ENCODE measurements around the gene PRUNE1. TPM values are rescaled to one million over a fixed set of nuclear protein-coding genes. Genes with fewer than 3 reads are reported as not detected.
A peak's percentile ranks its signal among the peaks of the same experiment; 100 is the strongest.

The PRUNE1 gene
- total and polyA plus RNA-seq, 2 donors, result 19.1 to 23.5 TPM

DNA sequence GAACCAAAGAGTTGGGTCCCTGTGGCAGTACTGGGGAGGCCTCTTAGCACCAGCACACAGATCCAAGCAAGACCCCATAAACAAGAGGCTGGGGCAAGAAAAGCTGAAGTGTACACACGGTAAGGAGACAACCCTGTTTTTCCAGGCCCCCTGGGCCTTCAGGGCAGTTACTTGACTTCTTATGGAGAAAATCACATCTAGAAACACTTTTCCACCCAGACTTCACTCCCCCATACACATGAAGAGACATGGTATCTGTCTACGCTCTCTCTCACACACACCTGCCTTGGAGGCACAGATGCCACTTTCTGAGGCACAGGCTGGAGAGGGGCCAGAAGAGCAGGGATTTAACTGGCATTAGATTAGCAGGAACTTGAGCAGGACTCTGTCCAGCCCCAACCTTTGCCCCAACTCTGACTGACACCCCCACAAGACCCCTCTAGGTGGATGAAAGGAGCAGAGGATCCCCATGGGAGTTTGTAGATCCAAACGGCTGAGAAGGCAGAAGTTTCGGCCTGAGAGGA is 35.8 kb upstream of the PRUNE1 start:
- Histone ChIP-seq H3K4me3 (ENCODE audit: low read depth, low read length) (no peak overlapping the region), H3K4me1 (ENCODE audit: insufficient read depth) (peaks cover 4% of the 10 kb centered on the region), H3K27ac (ENCODE audit: low read depth) (peak overlapping the region; percentile 26), H3K36me3 (ENCODE audit: insufficient read depth) (no peaks in the 10 kb centered on the region)
- 57% methylated on average over 4 of the region's 4 CpGs for WGBS
- no peak for DNase-seq (ENCODE audit: extremely low spot score)

DNA sequence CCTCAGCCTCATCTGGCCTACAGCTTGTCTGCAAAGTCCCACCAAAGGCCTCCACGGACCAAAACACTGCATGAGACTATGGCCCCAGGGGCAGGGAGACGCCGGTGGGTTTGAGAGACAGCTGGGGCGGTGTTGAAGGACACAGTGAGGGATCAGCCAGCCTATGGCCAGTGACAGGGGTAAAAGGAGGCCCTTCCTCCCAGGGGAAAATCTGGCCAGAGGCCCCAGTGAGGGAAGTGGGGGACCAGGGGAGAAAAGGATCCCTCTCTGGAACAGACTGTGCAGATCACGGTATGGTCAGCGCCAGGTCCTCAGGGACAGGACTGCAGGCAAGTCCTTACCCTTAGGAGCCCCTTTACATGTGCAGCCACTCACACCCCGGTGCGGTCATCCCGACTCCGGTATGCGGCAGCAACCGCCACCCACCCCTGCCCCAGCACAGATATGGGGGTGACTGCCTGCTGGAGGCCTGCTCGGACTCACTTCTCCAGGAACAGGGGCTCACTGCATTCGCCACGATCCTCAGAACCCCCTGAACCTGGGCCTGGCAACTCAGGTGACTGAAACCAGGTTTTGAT is 34.9 kb upstream of the PRUNE1 start:
- Histone ChIP-seq H3K4me1 (ENCODE audit: insufficient read depth) (peaks cover 4% of the 10 kb centered on the region), H3K36me3 (ENCODE audit: insufficient read depth) (no peaks in the 10 kb centered on the region), H3K4me3 (ENCODE audit: low read depth, low read length) (peak overlapping the region; percentile 89), H3K27ac (ENCODE audit: low read depth) (peak overlapping the region; percentile 70)
- WGBS, result 11% methylated on average over 15 of the region's 15 CpGs
- DNase-seq (ENCODE audit: extremely low spot score), result no peak

GRCh38 chr1:150973836-150974579 is 34.2 kb upstream of the PRUNE1 start:
- WGBS, result under 1% methylated on average over 66 of the region's 67 CpGs
- peaks cover 4% of the 10 kb centered on the region for H3K4me1 ChIP-seq (ENCODE audit: insufficient read depth)
- no peaks in the 10 kb centered on the region for H3K36me3 ChIP-seq (ENCODE audit: insufficient read depth)
- peak overlapping the region; percentile 90 for H3K27ac ChIP-seq (ENCODE audit: low read depth)
- no peak for DNase-seq (ENCODE audit: extremely low spot score)
- H3K4me3 ChIP-seq (ENCODE audit: low read depth, low read length), result peak overlapping the region; percentile 89

GRCh38 chr1:150974580-150975478 is 33.4 kb upstream of the PRUNE1 start, which contains the start of gene CERS2:
Gene CERS2 (minus strand): TSS chr1:150974835. CDS start chr1:150969090, 5,745 bp downstream.
- peak within 1 kb of the TSS; percentile 89 for H3K4me3 ChIP-seq (ENCODE audit: low read depth, low read length)
- no peaks in the 10 kb centered on the region for H3K36me3 ChIP-seq (ENCODE audit: insufficient read depth)
- H3K4me1 ChIP-seq (ENCODE audit: insufficient read depth), result peaks cover 4% of the 10 kb centered on the region
- 4% methylated on average over 106 of the region's 106 CpGs for WGBS
- DNase-seq (ENCODE audit: extremely low spot score), result peak; percentile 43
- H3K27ac ChIP-seq (ENCODE audit: low read depth), result peak within 1 kb of the TSS; percentile 90

- no peak overlapping the region for H3K4me3 ChIP-seq (ENCODE audit: low read depth, low read length)
- peaks cover 4% of the 10 kb centered on the region for H3K4me1 ChIP-seq (ENCODE audit: insufficient read depth)
- H3K36me3 ChIP-seq (ENCODE audit: insufficient read depth), result no peaks in the 10 kb centered on the region
- 93% methylated on average over 9 of the region's 9 CpGs for WGBS
- no peak for DNase-seq (ENCODE audit: extremely low spot score)
- H3K27ac ChIP-seq (ENCODE audit: low read depth), result no peak overlapping the region
These were observed 31.8 kb upstream of the PRUNE1 start for GRCh38 chr1:150976401-150976821.

- no peaks in the 10 kb centered on the region for H3K36me3 ChIP-seq (ENCODE audit: insufficient read depth)
- peaks cover 4% of the 10 kb centered on the region for H3K4me1 ChIP-seq (ENCODE audit: insufficient read depth)
- WGBS, result 67% methylated on average over 11 of the region's 11 CpGs
- no peak overlapping the region for H3K4me3 ChIP-seq (ENCODE audit: low read depth, low read length)
- H3K27ac ChIP-seq (ENCODE audit: low read depth), result no peak overlapping the region
- DNase-seq (ENCODE audit: extremely low spot score), result no peak
These were observed 31.2 kb upstream of the PRUNE1 start for GRCh38 chr1:150976879-150977694.

GRCh38 chr1:150979092-150980056 is 28.9 kb upstream of the PRUNE1 start:
- 15% methylated on average over 23 of the region's 23 CpGs for WGBS
- H3K4me1 ChIP-seq (ENCODE audit: insufficient read depth), result no peaks in the 10 kb centered on the region
- peak; percentile 90 for DNase-seq (ENCODE audit: extremely low spot score)
- H3K27ac ChIP-seq (ENCODE audit: low read depth), result no peak overlapping the region
- H3K4me3 ChIP-seq (ENCODE audit: low read depth, low read length), result no peak overlapping the region
- no peaks in the 10 kb centered on the region for H3K36me3 ChIP-seq (ENCODE audit: insufficient read depth)

DNA sequence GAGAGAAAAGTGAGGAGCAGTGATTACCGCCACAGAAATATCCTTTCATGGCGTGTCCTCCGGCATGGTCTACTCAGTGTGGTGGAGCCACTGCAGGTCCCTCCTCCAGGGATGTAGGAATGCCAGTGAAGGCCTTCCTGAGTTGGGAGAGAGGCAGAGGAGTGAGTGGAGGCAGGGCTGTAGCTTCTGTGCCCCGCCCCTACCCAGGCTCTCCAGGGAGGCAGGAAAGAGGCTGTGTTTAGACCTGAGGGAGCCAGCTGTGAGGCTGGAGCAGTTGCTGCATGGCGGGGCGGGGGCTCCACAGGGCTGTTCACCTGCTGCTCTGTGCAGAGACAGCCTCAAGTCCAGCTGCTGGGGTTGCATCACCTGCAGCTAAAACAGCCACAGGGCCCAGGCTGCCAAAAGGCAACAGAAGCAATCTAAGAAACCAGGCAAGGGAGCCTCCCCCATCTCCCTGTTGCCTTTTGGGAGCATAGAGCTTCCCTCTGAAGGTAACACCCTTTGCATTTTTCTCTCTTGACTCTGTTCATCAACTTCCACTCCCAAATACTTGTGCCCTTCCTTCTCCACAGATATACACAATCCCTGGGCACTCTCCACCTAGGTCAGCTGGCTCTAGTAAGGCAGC is 27.0 kb upstream of the PRUNE1 start:
- no peak for DNase-seq (ENCODE audit: extremely low spot score)
- H3K27ac ChIP-seq (ENCODE audit: low read depth), result no peak overlapping the region
- no peaks in the 10 kb centered on the region for H3K36me3 ChIP-seq (ENCODE audit: insufficient read depth)
- 77% methylated on average over 6 of the region's 6 CpGs for whole genome bisulfite sequencing
- H3K4me1 ChIP-seq (ENCODE audit: insufficient read depth), result no peaks in the 10 kb centered on the region
- no peak overlapping the region for H3K4me3 ChIP-seq (ENCODE audit: low read depth, low read length)

DNA sequence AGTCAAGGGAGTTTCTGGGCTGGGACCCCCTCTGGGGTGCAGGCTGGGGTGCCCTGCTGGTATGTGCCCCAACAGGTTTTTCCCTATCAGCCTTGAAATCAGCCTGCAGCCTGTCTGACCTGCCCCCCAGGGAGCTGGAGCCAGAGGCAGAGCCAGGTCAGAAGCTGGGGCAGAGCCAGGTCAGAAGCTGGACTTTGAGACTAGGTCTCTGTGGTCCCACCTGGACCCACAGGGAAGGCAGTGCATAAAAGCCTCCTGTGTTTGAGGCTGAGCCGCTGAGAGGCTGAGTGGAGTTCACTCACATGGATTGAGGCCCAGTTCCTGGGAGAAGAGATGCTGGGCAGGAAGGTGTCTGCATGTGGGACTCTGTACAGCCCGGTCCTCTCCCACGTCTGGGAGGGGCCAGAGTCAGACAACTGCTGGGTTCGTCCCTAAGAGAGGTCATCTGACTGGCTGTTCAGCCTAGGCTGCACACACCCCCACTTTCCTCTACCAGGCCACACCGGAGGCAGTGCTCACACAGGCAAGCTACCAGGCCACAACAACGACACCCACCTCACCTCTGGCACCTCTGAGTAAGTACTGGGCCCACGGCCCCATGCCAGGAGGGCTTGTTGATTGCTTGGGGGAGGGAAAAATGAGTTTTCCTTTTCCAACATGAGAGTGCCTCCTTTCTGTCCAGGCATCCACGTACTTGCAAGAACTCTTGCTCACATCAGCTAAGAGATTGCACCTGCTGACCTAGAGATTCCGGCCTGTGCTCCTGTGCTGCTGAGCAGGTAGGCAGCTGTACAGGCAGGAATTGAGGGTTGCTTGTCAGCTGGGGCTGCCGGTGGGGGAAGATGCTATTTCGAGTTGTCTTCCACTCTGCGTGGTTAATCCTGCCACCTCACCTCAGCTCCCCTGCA is 26.2 kb upstream of the PRUNE1 start, which contains the start of gene ANXA9:
ANXA9 (plus strand) TSS at position 488 of the 908 bp plus-strand sequence. CDS start 814 bp downstream, outside the sequence.
- no peak within 1 kb of the TSS for H3K27ac ChIP-seq (ENCODE audit: low read depth)
- no peaks in the 10 kb centered on the region for H3K4me1 ChIP-seq (ENCODE audit: insufficient read depth)
- WGBS, result 73% methylated on average over 12 of the region's 12 CpGs
- no peak for DNase-seq (ENCODE audit: extremely low spot score)
- no peak within 1 kb of the TSS for H3K4me3 ChIP-seq (ENCODE audit: low read depth, low read length)
- H3K36me3 ChIP-seq (ENCODE audit: insufficient read depth), result no peaks in the 10 kb centered on the region

GRCh38 chr1:150985179-150985825 is 22.9 kb upstream of the PRUNE1 start:
- no peaks in the 10 kb centered on the region for H3K4me1 ChIP-seq (ENCODE audit: insufficient read depth)
- H3K27ac ChIP-seq (ENCODE audit: low read depth), result no peak overlapping the region
- H3K36me3 ChIP-seq (ENCODE audit: insufficient read depth), result no peaks in the 10 kb centered on the region
- no peak for DNase-seq (ENCODE audit: extremely low spot score)
- 92% methylated on average over 2 of the region's 2 CpGs for WGBS
- H3K4me3 ChIP-seq (ENCODE audit: low read depth, low read length), result no peak overlapping the region
